HCT116 (cell line): Measurements from ENCODE around the gene CTNND2.

Experiments
- CEBPB ChIP-seq: IDR thresholded peaks from 2 replicates; pipeline ENCODE4 v1.6.1; 2012; ENCODE audit warnings: low read depth
- CTCF ChIP-seq, 3 experiments: fragments of 200-600 bp in 1 of 3; sonication (generic) in 1 of 3; IDR thresholded peaks in 2 of 3; conservative IDR thresholded peaks in 1 of 3; 2 replicates each; pipeline ENCODE4 v1.5.1; 2012 to 2017; ENCODE audit warnings: low read depth in 2 of 3, low read length in 2 of 3, antibody characterized with exemption in 1 of 3, borderline replicate concordance in 1 of 3, control low read depth in 1 of 3, mild to moderate bottlenecking in 1 of 3, mixed read lengths in 1 of 3, mixed run types in 1 of 3, moderate library complexity in 1 of 3; ENCODE audit not compliant: insufficient read depth in 1 of 3
- POLR2AphosphoS5 ChIP-seq: IDR thresholded peaks from 2 replicates; pipeline ENCODE4 v1.6.1; 2011; ENCODE audit warnings: mild to moderate bottlenecking, low read depth, low read length, moderate library complexity
- SIN3A ChIP-seq: IDR thresholded peaks from 2 replicates; pipeline ENCODE4 v1.6.1; 2012; ENCODE audit warnings: low read depth
- ZFX ChIP-seq: fragments of 450-650 bp; IDR thresholded peaks from 2 replicates; pipeline ENCODE4 v1.6.1; 2017

GRCh38 chr5:11476866-11477265 is 427.4 kb downstream of the CTNND2 start:
- no peak for TF ChIP-seq CEBPB
- TF ChIP-seq CTCF (IDR thresholded peaks at IDR 0.05 in 2 of 3, conservative IDR thresholded peaks at IDR 0.05 in 1 of 3; ENCODE audit: borderline replicate concordance in 1 of 3, insufficient read depth in 1 of 3, low read depth in 2 of 3, low read length in 2 of 3) = no peak
- TF ChIP-seq SIN3A = no peak
- no peak for TF ChIP-seq POLR2AphosphoS5
- TF ChIP-seq ZFX = no peak
